NCI-H82 treated with DMSO at 0.1 percent for 48 hours (cell line): ENCODE results near the gene CROCC.

Experiments used
- DNase-seq: peaks from one replicate; lab custom pipeline; 2025; ENCODE audit not compliant: unreplicated experiment; lab: John Stamatoyannopoulos, UW

Gene CROCC

DNA sequence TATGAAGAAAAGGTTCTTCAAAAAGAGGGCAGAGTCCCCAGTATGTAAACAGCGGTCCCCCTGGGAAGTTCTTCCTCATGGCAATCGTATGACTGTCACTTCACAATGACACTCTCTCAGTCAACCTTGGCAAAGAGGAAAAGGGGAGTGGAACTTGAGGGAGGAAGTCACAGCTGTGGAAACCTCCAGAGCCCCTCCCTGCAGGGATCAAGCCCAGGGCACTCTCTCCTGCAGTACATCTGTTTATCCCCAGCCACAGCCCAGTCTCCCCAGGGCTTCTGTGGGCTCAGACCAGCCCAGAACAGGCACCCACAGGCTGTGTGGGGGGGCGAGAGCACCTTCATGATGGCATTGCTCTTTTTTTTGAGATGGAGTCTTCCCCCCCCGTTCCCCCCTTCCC lies 88.0 kb downstream of the CROCC start:
- DNase-seq: no peak

DNA sequence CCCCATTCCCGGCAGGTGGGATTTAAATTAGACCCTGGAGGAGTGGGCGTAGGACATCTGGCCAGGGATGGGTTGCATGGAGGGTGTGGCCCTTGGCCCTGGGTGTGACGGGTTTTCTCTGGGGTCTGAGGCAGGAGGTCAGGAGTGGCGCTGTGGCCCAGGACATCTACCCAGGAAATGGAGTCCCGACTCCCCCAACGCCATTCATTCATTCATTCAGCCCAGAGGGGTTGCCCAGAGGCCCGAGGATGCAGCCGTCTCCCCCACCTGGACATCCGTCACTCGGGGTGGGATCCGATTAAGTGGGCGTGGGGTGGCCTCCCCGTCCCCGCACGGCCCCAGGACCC lies 89.3 kb downstream of the CROCC start:
- DNase-seq: no peak

DNA sequence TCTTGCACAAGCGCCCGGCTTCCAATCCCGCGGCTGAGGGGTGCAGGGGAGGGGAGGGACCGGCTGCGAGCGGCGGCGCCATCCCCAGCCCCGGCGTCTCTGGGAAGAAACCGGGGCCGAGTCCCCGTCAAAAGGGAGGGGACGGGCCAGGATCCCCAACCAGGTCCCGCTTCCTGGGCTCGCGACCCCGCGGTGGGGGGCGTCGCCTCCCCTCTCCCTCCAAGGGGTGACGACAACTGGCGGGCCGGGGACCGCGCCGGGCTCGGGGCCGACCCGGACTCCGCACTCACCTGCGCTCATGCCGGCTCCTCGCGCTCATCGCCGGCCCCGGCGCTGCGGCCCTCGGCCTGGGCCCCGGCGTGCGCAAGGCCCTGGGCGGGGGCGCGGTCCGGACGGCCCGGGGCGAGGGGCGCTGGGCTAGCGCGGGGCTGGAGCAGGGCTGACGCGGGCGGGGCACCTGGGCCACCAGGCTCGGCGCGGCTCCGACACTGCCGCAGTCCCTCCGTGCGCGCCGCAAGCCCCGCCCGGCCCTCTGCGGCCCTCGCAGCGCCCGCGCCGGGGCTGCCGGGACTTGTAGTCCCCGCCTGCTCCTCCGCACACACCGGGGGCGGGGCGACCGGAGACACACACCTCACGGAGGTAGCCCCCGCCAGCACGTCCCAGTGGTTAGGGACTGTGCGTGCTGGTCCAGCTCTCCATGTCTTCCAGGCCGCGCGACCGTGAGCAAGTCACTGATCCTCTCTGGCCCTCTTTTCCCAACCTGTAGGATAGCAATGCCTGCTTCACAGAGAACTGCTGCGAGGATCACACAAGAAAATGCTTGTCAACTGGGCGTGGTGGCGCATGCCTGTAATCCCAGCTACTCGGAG lies 89.9 kb downstream of the CROCC start, which contains the start of gene ATP13A2:
Gene ATP13A2 (minus strand): TSS at position 490 of the 869 bp plus-strand sequence. CDS start 190 bp downstream, at position 300.
- peak; percentile 32 for DNase-seq

DNA sequence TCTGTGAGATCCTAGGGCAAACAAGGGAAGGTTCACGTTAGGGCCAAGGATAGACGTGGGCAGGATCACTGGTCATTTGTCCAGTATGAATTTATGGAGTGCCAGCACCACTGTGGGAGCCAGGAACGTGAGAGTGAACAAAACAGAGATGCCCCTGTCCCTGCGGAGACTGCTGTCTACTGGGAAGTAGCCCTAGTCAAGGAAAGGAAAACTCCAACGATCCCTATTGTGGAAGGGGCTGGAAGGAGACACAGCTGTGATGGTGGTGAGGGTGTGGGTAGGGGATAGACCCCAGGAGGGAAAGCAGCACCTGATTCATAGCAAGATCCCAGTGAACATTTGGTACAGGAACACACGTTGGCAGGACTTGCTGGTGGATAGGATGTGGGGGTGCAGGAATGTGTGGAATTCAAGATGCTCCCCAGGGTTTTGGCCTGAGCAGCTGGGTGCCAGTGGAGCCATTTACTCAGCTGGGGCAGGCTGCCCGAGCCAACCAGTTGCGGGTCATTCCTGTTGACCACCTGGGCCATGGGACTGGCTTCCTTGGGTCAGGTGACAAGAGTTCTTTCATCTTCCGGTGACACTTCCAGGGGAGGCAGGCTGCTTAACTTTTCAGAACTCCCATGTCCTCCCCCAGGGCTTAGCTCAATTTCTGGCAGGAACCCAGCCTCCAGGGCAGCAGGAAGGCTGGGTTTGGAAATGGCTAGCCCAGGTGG lies 91.2 kb downstream of the CROCC start:
- no peak for DNase-seq

- no peak for DNase-seq
Measured at GRCh38 chr1:17013491-17014320, 92.0 kb downstream of the CROCC start.

GRCh38 chr1:17014671-17015567 lies 93.2 kb downstream of the CROCC start:
- DNase-seq: no peak

DNA sequence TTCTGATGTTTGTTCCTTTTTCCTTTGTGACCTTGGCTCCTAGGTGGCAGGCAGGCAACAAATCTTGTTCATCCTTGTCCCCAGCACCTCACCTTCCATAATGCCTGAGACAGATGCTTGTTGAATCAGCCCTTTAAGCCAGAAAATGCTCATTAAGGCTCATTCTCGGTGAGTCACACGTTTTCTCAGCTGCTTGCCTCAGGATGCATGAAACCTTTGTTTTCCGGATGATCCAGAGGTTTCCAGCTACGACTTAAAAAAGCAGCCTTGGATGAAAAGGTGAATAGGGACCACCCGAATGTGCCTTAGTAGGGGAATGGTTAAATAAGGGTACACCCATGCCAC lies 94.6 kb downstream of the CROCC start:
- DNase-seq: no peak

DNA sequence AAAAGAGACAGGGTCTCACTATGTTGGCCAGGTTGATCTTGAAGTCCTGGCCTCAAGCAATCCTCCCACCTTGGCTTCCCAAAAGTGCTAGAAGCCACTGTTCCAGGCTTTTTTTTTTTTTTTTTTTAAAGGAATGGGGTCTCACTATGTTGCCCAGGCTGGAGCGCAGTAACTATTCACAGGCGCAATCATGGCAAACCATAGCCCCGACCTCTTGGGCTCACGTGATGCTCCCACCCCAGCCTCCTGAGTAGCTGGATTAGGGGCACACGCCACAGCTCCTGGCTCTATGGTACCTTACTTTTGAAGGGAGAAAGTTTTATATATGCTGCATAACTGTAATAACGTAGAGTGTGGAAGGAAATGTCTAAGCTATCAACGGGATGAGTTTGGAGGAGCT lies 95.7 kb downstream of the CROCC start:
- no peak for DNase-seq

GRCh38 chr1:17018849-17019248 lies 97.1 kb downstream of the CROCC start:
- DNase-seq: no peak

DNA sequence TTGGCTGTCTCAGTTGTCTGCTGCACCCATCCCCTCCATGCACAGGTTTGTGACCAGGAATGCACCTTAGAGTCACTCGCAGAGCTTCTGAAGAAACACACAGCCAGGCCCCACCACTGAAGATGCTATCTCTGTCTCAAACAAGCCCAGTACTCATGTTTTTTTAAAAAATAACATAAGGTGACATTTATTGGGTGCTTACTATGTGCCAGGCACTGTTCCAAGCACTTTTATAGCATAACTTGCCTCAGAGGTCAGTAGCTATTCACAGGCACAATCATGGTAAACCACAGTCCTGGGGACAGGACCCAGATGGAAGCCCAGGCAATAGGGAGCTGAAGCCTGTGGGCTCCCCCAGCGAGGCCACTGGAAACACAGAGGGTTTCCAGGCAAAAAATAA lies 98.8 kb downstream of the CROCC start:
- no peak for DNase-seq

DNA sequence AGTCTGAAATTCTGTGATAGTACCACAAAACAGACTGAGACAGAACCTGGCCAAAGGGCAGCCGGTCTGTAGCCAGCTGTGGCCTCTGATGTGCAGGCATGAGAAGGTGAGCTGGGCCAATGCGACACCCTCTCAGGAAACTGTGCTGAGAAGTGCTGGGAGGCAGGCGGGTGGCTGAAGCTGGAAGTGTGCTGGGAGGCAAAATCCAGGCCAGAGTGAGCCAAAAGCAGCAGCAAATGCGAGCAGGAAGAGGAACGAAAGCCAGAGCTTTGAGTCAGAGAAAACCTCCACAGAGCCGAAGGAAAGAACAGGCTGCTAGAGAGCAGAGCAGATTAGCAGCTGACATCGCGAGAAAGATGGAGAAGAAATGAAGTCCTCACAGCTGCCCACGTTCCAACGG lies 100.2 kb downstream of the CROCC start:
- DNase-seq: no peak
